ENCODE measurements around the gene VPS45. TPM values are rescaled to one million over a fixed set of nuclear protein-coding genes. Genes with fewer than 3 reads are reported as not detected.
"Not testable (repeated sequence)": the region's sequence is repeated elsewhere in the genome, so short reads cannot be mapped to it uniquely, and the experiment has no call there.

The VPS45 gene
- total RNA-seq, 1 experiment from 2014 or later: 51.3 TPM

- peaks cover 5% of the 10 kb centered on the region for H3K36me3 ChIP-seq (ENCODE audit: insufficient read depth, low read length, poor library complexity, severe bottlenecking)
- H3K9me3 ChIP-seq (ENCODE audit: low read depth, low read length, poor library complexity, severe bottlenecking): no peaks in the 10 kb centered on the region
- intact Hi-C loops (cut with micrococcal nuclease; ENCODE audit: unreplicated experiment): no loop called here
- CTCF ChIA-PET: no interaction called here
- no peaks in the 10 kb centered on the region for H3K4me1 ChIP-seq (ENCODE audit: insufficient read depth, low read length, poor library complexity, severe bottlenecking)
- H3K27ac ChIP-seq (ENCODE audit: low read depth, low read length, poor library complexity, severe bottlenecking): no peak overlapping the region
- no peaks in the 10 kb centered on the region for H3K27me3 ChIP-seq (replicated peaks; ENCODE audit: insufficient read depth, low read depth, low read length, poor library complexity)
- POLR2A ChIA-PET (ENCODE audit: low non-redundant PET): no interaction called here
- H3K4me3 ChIP-seq (ENCODE audit: low read depth, low read length, poor library complexity, severe bottlenecking): no peak overlapping the region
- no peak for DNase-seq (ENCODE audit: low spot score)
- BruUV-seq (replicated peaks): no TSS peak
- TF ChIP-seq CTCF (conservative IDR thresholded peaks at IDR 0.05; ENCODE audit: low read depth, low read length) (no peak), EZH2 (IDR thresholded peaks at IDR 0.05; ENCODE audit: borderline replicate concordance, low read depth, low read length, poor library complexity, severe bottlenecking) (no peak)
These were observed 64.8 kb downstream of the VPS45 start for GRCh38 chr1:150132372-150132771.

- BruUV-seq (replicated peaks): no TSS peak
- Histone ChIP-seq H3K36me3 (ENCODE audit: insufficient read depth, low read length, poor library complexity, severe bottlenecking) (peaks cover 5% of the 10 kb centered on the region), H3K27me3 (replicated peaks; ENCODE audit: insufficient read depth, low read depth, low read length, poor library complexity) (no peaks in the 10 kb centered on the region), H3K9me3 (ENCODE audit: low read depth, low read length, poor library complexity, severe bottlenecking) (no peaks in the 10 kb centered on the region), H3K27ac (ENCODE audit: low read depth, low read length, poor library complexity, severe bottlenecking) (no peak overlapping the region), H3K4me3 (ENCODE audit: low read depth, low read length, poor library complexity, severe bottlenecking) (no peak overlapping the region), H3K4me1 (ENCODE audit: insufficient read depth, low read length, poor library complexity, severe bottlenecking) (no peaks in the 10 kb centered on the region)
- DNase-seq (ENCODE audit: low spot score): no peak
- TF ChIP-seq EZH2 (IDR thresholded peaks at IDR 0.05; ENCODE audit: borderline replicate concordance, low read depth, low read length, poor library complexity, severe bottlenecking) (no peak), CTCF (conservative IDR thresholded peaks at IDR 0.05; ENCODE audit: low read depth, low read length) (no peak)
- intact Hi-C loops (cut with micrococcal nuclease; ENCODE audit: unreplicated experiment): no loop called here
- CTCF ChIA-PET: no interaction called here
- POLR2A ChIA-PET (ENCODE audit: low non-redundant PET): no interaction called here
These were observed 67.0 kb downstream of the VPS45 start for GRCh38 chr1:150134537-150134936.

- H3K27ac ChIP-seq (ENCODE audit: low read depth, low read length, poor library complexity, severe bottlenecking); CTCF ChIA-PET; DNase-seq (ENCODE audit: low spot score); POLR2A ChIA-PET (ENCODE audit: low non-redundant PET); intact Hi-C loops (cut with micrococcal nuclease; ENCODE audit: unreplicated experiment); BruUV-seq (replicated peaks); H3K4me1 ChIP-seq (ENCODE audit: insufficient read depth, low read length, poor library complexity, severe bottlenecking); H3K27me3 ChIP-seq (replicated peaks; ENCODE audit: insufficient read depth, low read depth, low read length, poor library complexity); H3K4me3 ChIP-seq (ENCODE audit: low read depth, low read length, poor library complexity, severe bottlenecking); H3K36me3 ChIP-seq (ENCODE audit: insufficient read depth, low read length, poor library complexity, severe bottlenecking); H3K9me3 ChIP-seq (ENCODE audit: low read depth, low read length, poor library complexity, severe bottlenecking): not testable (repeated sequence)
These were observed 67.8 kb downstream of the VPS45 start for GRCh38 chr1:150135400-150135799.

GRCh38 chr1:150138044-150138443 lies 70.5 kb downstream of the VPS45 start:
- DNase-seq (ENCODE audit: low spot score): no peak
- BruUV-seq (replicated peaks): no TSS peak
- peaks cover 5% of the 10 kb centered on the region for H3K36me3 ChIP-seq (ENCODE audit: insufficient read depth, low read length, poor library complexity, severe bottlenecking)
- no peak overlapping the region for H3K27ac ChIP-seq (ENCODE audit: low read depth, low read length, poor library complexity, severe bottlenecking)
- CTCF ChIA-PET: no interaction called here
- H3K9me3 ChIP-seq (ENCODE audit: low read depth, low read length, poor library complexity, severe bottlenecking): no peaks in the 10 kb centered on the region
- H3K27me3 ChIP-seq (replicated peaks; ENCODE audit: insufficient read depth, low read depth, low read length, poor library complexity): no peaks in the 10 kb centered on the region
- intact Hi-C loops (cut with micrococcal nuclease; ENCODE audit: unreplicated experiment): no loop called here
- TF ChIP-seq CTCF (conservative IDR thresholded peaks at IDR 0.05; ENCODE audit: low read depth, low read length) (no peak), EZH2 (IDR thresholded peaks at IDR 0.05; ENCODE audit: borderline replicate concordance, low read depth, low read length, poor library complexity, severe bottlenecking) (no peak)
- H3K4me3 ChIP-seq (ENCODE audit: low read depth, low read length, poor library complexity, severe bottlenecking): no peak overlapping the region
- H3K4me1 ChIP-seq (ENCODE audit: insufficient read depth, low read length, poor library complexity, severe bottlenecking): no peaks in the 10 kb centered on the region
- POLR2A ChIA-PET (ENCODE audit: low non-redundant PET): no interaction called here
